NCI-H128 (cell line): ENCODE measurements around the gene SKAP1.
"Not testable (repeated sequence)": the region's sequence is repeated elsewhere in the genome, so short reads cannot be mapped to it uniquely, and the experiment has no call there.

Experiments
- DNase-seq: peaks from one replicate; lab custom pipeline; 2025; ENCODE audit not compliant: unreplicated experiment; lab: John Stamatoyannopoulos, UW

The SKAP1 gene

DNA sequence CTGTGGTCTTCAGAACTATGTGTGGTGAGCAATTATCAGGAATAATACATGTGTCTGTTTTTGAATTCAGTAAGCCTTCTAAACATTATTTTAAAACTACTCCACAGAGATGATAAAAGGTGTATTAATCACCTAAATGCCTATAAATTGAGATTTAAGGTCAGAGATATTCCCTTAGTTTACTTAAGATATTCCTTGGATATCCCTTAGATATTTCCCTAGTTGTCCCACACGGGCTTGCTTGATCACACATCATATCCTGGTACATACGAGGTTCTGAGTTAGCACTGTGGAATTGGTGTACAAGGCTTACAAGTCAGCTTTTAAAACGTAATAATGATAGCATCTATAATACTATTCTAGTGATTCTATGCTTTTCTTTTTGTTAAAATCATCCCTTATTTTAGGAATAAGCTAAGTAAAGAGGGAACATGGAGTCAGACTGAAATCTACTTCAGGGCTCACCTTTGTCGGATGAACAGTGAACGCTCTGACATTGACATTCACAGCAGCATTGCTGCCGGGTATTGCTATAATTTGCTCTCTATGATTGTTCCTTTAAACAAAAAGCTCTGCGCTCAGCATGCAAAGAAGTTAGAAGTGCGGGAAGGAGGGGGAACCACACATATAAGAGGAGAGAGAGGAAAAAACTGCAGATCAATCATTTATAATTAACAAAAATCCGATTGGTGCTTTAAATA, 136.5 kb downstream of the SKAP1 start:
- DNase-seq = no peak

DNA sequence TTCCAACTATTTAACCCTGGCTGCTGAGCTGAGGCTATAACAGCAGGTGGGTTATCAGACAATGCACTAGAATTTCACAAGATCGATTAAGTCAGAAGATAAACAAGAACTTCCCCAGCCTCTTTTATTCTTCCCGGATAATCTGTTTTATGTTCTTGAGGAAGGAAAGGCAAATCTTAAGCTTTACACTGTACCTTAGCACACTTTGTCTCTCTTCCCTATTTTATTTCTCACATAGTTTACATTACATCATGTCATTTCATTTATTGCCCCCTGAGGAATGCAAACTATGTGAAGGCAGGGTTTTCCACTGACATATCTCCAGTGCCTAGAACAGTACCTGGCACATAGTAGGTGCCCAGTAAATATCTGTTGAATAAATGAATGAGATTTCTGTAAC, 139.6 kb downstream of the SKAP1 start:
- no peak for DNase-seq

DNA sequence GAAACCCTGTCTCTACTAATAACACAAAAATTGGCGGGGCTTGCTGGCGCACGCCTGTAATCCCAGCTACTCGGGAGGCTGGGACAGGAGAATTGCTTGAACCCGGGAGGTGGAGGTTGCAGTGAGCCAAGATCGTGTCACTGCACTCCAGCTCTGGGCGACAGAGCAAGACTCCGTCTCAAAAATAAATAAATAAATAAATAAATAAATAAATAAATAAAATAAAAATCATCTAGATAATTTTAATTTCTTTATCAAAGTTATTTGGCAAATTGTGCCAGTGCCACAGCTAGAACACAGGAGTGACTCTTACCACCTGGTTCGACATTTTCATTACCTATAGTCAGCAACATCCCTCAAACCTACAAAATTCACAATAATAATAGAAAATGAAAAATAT, 143.1 kb downstream of the SKAP1 start:
- DNase-seq = not testable (repeated sequence)

DNA sequence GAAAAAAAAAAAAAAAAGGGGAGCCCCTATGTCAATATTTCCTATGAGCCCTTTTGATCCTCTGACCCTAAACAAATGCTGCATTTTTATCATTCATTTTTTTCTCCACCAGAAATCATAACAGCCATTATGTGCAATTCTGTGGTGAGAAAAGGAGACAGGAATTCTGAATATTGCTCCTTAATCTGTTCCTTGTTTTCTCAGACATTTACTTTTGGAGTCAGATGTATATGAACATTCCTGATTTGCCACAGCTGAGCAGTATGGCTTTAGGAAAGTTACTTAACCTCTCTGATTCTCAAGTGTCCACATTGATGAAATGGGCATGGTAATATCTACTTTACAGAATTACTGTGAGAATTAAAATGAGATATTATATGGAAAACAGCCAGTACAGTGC, 144.4 kb downstream of the SKAP1 start:
- DNase-seq = no peak

DNA sequence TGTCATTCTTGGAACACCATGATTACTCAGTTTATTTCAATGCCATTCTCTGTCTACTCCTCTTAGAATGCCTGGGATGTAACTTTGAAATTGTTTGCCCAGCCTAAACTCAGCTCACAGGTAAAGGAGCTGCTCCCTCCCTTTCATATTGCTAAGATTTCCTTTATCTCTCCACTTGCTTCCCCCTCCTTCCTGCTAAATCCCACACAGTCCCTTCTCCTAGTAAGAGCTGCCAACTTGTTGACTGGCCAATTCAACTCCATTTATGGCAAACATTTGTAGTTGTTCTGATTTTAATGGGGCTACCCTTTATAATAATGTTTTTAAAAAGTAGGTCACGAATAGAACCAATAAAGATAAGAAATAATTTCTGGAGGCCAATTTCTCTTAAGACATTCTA, 146.1 kb downstream of the SKAP1 start:
- DNase-seq = no peak

DNA sequence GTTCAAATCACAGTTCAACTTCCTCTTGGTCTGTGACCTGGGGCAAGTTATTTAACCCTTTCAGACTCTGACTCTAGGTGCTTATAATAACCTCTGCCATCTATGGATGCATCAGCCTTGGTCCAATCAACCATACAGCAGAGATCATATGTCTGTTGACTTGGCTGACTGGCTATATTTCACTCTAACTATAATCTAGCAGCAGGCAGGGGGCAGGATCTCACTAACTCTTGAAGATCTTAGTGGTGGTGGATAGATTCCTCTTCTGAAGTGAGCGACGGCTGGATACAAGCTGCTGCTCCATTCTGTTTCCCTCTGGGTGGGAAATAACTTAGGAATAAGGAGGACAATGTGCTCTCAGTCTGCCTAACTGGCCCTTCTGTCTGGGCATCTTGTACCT, 146.6 kb downstream of the SKAP1 start:
- DNase-seq = no peak

DNA sequence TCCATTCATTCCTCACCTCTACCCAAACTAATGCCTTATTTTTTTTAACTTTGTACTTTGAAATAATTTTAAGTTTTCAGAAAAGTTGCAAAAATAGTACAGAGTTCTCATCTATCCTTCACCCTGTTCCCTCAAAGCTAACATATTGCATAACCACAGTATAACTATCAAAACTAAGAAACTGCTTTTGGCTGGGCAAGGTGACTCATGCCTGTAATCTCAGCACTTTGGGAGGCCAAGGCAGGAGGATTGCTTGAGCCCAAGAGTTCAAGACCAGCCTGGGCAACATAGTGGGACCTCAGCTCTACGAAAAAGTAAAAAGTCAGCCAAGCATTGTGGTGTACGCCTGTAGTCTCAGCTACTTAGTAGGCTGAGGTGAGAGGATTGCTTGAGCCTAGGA, 147.7 kb downstream of the SKAP1 start:
- no peak for DNase-seq

DNA sequence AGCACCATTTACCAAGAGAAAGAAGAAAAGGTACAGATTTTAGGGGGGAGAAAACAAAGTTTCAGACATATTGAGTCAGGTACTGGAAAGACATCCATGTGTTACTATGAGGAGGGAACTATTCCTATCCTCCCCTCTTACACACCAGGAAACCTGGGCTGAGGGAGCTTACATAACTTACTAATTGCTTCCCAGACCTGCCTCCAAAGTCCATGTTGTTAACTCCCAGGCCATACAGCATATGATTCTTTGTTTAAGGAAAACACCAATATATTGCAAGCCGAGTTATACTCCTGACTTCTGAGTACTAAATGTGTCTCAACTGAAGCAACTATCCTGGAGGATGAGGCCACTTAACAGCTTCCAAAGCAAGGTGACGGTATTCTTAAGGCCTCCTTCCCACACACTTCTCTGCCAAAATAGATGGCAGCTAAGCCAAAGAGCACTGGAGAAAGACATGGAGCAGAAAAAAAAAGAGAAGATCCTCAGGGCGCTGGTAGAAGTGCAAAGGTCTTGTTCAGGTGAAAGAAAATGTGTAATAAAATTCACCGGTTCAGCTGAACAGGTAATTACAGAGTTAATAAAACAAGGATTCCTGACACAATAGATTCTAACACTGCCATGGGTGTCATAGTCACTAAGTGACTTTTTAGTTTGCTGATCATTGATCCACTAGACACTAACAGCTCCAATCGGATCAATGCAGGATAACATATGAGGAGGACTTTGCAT, 151.1 kb downstream of the SKAP1 start:
- DNase-seq = no peak

DNA sequence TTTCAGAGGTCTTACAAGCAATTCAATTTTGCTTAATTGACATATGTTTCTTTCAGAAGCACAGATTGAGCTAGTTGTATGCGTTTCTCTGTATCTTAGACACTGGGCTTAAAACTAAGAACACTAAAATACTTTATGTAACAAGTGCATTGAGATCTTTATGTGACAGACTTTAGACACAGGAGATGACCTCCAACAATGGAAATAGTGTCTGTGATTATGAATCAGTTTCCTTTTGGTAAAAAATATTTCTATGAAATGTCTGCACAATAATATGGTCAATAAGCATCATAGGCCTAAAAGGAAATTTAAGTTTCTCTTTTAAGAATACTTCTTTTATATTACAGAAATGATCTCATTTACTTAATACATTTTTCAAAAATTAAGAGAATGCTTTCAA, 153.2 kb downstream of the SKAP1 start:
- no peak for DNase-seq

DNA sequence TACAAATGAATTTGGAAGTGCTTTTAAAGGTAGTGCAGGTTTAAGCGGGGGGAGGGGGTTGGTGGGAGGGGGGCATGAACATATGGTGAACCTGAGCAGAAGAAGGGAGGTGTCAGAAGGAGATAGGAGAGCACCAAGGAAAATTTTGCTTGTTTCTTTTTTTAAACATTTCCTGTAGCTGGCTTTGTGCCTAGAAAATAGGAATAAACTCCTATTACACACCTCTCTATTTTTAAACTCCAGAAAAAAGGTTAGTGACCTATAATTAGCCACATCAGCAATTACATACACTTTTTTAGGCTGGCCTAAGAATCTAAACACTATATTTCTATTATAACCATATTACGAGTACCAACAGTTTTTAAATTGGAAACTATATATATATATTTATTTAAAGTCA, 159.1 kb downstream of the SKAP1 start:
- DNase-seq = no peak

DNA sequence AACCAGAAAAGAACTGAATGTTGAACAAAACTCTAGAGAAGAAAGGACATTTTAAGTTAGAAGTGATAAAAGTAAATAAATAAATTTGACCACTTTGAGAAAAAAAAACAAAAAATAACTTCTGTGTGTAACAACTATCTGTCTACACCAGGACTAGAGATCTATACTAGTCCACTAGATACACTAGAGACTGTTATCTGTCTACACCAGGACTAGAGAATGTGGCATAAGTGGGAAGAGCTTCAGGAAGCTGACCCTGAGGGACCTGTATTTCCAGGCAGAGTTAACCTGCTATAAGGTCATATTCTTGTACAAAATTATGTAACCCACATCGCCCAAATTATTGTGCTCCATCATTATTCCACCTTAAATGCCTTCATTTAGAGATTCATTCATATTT, 160.8 kb downstream of the SKAP1 start:
- no peak for DNase-seq

DNA sequence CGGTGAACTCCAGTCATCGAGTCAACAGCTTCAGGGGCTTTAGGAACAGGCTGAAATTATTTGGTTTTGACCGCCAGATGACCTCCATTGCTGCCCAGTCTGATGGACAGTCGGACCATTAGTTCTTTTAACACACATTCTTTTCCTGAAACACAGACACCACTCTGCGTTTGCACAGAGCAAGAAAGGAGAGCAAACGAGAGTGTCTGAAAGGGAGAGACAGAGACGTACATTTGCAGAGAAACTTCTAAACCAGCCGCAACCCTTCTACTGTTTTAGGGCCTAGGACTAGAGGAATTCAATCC, 166.3 kb downstream of the SKAP1 start:
- DNase-seq = no peak

DNA sequence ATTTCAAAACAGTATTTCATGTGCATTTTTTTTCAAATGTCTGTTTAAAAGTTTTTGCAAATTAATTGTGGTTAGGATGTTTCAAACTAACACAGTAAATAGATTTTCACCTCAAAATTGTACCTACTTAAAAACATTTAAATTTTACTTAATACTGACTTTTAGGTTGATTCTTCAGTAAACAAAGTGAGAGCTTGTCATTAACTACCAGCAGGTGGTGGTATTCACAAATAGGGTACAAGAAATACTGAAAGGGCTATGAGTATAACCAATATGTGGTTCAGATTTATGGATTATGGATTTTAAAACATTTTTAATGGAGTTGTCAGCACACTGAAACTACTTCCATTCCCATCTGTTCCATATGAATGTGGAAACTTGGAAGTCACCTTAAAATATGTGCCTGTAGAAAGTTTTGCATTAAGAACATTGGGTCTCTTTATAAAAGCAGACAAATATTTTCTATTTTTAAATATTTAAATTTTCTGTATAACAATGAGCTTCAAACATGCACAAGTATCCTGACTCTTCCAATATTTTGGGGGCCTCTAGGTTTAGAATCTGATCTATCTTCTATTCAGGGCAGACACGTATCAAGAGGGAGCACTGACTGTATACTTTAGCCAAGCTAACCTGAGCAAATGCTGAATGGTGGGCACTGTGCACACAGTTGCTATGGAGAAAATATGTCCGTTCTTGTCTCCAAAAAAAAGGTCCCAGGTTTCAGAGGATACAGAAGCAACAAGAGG, 166.9 kb downstream of the SKAP1 start:
- no peak for DNase-seq

DNA sequence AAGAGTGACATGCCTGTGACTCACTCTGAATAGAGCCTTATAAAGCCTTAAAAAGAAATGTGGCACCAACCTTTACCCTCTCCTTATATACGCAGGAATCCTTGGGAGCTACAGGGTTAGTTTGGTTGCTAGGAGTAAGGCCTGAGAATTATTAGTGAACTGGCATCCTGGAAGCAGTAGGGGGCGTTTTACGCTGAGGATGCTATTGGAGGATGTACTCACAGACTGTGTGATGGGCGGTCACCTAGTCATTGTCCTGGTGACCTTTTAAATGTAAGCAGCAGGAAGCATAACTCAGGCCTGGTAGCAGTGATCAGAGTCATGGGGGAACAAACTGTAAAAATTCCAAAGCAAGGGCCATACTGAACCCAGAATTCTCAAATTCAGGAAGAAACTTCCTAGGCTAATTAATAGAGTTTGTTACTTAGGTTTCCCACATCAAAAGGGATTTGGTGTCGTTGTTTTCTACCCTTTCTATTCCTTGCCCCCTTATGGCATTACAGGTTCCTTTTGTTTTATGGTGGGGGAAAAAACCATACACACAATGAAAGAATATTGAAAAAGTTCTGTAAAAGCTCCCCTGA, 168.6 kb downstream of the SKAP1 start:
- no peak for DNase-seq

DNA sequence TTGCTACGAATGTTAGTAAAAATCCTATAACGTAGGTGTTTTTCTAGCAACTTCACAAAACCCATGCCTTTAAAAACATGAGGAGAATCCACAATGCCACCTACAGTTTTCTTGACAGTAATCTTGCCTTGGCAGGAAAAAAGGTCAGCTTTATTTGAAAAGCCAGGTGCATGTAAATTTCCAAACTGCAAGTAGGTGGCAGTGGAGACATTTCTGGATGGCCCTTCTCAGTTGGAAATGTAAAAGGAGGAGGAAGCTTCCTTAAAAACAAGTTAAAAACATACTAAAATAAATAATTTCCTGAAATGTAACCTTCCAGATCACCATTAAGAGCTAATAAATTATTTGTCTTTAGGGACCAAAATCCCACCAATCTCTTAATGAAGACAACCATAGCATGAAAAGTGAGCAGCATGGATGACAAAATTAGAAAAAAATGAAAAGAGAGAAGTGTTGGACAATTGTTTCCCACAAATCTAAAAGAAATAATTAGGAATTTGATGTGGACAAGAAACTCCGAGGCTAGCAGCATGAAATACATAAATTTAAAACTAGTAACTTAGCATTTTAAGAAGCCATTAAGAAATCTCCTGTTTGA, 170.2 kb downstream of the SKAP1 start:
- no peak for DNase-seq

DNA sequence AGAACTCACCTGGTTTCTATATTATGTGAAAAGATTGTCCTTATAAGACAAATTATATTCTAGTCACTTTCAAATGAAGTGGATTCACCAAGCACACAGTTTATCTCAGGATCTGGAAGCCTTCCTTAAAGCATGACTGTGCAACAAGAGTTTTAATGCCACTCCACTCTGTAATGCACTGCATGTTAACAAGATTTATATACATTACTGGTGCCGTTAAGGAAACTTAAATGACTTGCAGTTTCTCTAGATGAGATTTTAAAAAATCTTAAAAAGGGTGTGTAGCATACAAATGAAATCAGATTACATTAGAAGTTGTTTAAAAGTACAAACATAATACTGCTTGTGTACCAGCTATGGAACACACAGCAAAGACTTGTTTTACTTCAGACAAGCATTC, 171.7 kb downstream of the SKAP1 start:
- DNase-seq = no peak

DNA sequence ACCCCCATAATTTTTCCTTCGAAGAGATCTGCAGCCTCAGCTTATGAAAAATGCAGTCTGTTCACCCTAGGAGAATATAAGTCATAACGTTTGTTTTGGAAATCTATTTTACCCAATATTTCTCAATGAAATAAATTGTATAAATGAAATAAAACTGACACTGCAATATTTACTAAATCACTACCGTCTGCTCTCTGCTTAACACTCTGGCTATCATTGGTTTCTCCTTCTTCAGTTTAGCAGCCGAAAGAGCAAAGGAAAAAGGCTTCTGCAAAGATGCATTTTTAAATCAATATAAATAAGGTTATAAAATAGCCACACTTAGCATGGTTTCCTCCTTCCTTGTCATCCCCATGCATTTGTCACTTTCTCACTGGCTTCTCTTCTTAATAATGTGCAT, 174.3 kb downstream of the SKAP1 start:
- no peak for DNase-seq

DNA sequence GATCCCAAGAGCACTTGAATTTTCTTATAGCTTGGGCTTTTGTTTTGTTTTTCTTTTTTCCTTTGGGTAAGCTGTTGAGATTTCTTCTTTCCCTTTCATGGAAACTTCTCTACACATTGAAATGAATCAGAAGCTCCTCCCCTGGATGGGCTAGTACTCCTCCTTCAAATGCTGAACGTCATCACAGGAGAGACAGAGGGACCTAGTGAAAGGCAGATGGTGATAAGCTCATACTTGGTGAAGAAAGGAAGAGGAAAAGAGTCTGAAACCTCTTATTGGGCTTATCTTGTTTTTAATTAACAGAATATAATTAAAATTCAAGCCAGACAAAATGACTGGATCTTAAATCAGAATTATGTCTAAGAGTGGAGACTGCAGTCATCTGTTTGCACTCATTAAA, 175.1 kb downstream of the SKAP1 start:
- DNase-seq = no peak

DNA sequence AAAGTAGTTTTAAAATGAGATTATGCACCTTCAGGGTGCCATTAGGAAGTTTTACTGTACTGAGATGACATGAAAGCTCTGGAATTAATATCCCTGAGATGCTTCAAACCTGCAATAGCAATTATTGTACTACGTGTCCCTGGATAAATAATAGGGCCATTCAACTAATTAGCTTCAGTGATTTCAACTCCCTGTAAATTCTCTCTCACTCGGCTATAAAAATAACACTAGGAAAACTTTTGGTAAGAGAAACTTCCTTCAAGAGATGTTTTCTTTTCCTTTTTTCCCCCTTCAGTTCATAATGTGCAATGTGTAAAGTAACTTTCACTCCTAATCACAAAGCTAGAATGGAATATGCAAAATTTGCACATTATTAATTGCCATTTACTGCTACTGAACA, 176.0 kb downstream of the SKAP1 start:
- DNase-seq = no peak

DNA sequence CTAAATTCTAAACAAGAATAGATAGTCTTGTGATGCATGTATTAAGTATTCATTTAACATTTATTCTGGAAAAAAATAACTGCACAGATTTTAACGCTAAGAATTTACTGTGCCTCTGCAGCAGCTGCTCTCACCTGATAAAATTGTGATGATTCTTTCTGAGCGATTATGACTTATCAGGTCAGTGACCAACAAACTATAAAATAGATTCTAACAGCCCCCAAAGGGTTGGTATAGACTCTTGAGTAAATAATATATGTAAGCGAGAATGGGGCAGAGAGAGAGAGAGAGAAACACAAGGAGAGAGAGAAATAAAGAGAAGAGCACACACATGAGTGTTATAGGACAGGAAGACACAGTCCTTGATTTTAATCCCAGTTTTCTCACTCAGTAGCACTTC, 178.1 kb downstream of the SKAP1 start:
- no peak for DNase-seq

DNA sequence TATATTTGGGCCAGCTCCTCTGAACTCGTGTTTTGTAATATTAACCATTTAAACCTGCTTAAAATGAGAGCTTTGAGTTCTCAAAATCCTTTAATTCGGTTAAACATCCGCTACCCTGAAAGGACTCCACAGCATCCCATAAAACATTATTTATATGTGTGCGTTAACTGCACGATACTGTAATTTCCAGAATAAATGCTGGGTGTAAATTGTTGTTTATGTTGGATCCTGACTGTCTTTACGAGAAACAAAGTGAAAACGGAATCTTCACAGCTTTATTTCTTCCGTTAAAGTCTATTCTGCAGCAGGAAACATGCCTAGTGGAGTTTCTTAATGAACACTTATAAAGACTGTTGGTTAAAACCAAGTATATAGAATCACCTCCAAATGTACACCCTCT, 179.1 kb downstream of the SKAP1 start:
- no peak for DNase-seq

DNA sequence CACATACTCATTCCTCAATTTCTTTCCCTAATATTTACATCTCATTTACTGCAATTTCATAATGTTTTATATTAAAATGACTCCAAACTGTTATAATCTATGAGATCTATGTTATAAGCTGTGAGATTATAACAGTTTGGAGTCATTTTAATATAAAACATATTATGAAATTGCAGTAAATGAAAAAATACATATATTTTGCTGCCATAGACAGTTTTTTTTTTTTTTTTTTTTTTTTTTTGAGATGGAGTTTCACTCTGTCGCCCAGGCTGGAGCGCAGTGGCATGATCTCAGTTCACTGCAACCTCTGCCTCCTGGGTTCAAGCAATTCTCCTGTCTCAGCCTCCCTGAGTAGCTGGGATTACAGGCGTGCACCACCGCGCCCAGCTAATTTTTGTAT, 180.0 kb downstream of the SKAP1 start:
- not testable (repeated sequence) for DNase-seq
